Suprapubic skin (tissue), 4 donors: ENCODE data around the gene TP53BP2. TPM values are rescaled to one million over a fixed set of nuclear protein-coding genes. Genes with fewer than 3 reads are reported as not detected.

Source experiments
- DNase-seq, 2 donors: peaks; one replicate each; pipeline ENCODE4 v3.0.0-alpha.2; 2019; ENCODE audit warnings: low spot score in 2 of 2
- H3K27ac ChIP-seq: fragments of 200-600 bp; sonication (generic); one replicate; pipeline ENCODE4 v1.5.1; 2019
- H3K27me3 ChIP-seq: fragments of 200-600 bp; sonication (generic); one replicate; pipeline ENCODE4 v1.5.1; 2019
- H3K36me3 ChIP-seq: fragments of 200-600 bp; sonication (generic); one replicate; pipeline ENCODE4 v1.5.1; 2019
- H3K4me1 ChIP-seq: fragments of 200-600 bp; sonication (generic); one replicate; pipeline ENCODE4 v1.5.1; 2019
- H3K4me3 ChIP-seq: fragments of 200-600 bp; sonication (generic); one replicate; pipeline ENCODE4 v1.5.1; 2019; ENCODE audit warnings: mild to moderate bottlenecking
- H3K9me3 ChIP-seq: fragments of 200-600 bp; sonication (generic); one replicate; pipeline ENCODE4 v1.5.1; 2019
- EP300 ChIP-seq: sonication (generic); formaldehyde crosslinking; IDR thresholded peaks from one replicate; pipeline ENCODE4 v1.6.1; 2017; ENCODE audit warnings: antibody characterized with exemption
- POLR2A ChIP-seq, 2 donors: fragments of 450-650 bp; IDR thresholded peaks; one replicate each; pipeline ENCODE4 v1.6.1; 2017; ENCODE audit warnings: antibody characterized with exemption in 2 of 2, mild to moderate bottlenecking in 2 of 2, moderate library complexity in 2 of 2
- POLR2AphosphoS5 ChIP-seq, 3 donors: sonication (generic); formaldehyde crosslinking; IDR thresholded peaks; one replicate each; pipeline ENCODE4 v1.6.1; 2017; ENCODE audit warnings: antibody characterized with exemption in 3 of 3
- WGBS: methylation state at CpG from one replicate; pipeline ENCODE4 v1.1.5; 2018; 5-methylcytosine and 5-hydroxymethylcytosine counted together
- total RNA-seq, 4 donors: library from RNA; depleted of rRNA; stranded (reverse); fragments of >200 nt; gene quantifications; one replicate each; pipeline ENCODE4 v1.1.0, GENCODE V29; 2016
- TF ChIP-seq, protein P1 (sequence below), 2 donors: fragments of 200-600 bp in 1 of 2; fragments of 450-650 bp in 1 of 2; sonication (generic) in 1 of 2; IDR thresholded peaks; one replicate each; pipeline ENCODE4 v1.5.1; 2016 to 2019; ENCODE audit warnings: antibody characterized with exemption in 2 of 2, mild to moderate bottlenecking in 1 of 2, moderate library complexity in 1 of 2

TP53BP2 gene
- total RNA-seq, 4 donors from 2014 or later = 33.2 to 80.5 (median 55.8) TPM

DNA sequence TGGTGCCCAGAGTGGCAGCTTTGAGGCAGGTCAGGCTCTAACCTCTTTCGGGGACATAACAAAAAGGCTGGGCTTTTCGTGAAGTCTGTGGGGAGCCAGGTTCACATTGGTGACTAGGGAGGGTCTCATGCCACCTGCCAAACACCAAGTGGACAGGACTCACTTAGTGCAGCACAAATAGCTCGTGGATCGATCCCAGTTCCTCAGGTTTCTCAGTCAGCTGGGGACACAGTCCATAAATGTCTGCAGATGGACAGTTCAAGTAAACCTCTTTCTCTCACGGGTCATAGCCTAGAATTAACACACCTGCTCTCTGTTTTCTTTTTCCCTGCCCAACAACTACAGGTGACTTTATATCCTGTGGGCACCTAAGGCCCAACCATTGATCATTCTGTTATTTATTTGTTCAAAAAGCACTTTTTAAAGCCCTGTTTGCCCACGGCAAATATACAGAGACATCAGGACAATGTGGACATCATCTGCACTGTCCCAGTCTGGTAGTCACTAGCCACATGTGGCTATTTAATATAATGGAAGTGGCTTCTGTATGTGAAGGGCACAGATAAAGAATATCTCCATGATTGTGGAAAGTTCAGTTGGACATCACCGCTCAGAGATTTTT, 79.9 kb downstream of the TP53BP2 start:
- Histone ChIP-seq H3K27ac (no peak overlapping the region), H3K4me3 (no peak overlapping the region), H3K36me3 (peaks cover 73% of the 10 kb centered on the region), H3K27me3 (no peaks in the 10 kb centered on the region), H3K9me3 (no peaks in the 10 kb centered on the region), H3K4me1 (peaks cover 2% of the 10 kb centered on the region)
- no peak for TF ChIP-seq POLR2A (IDR thresholded peaks at IDR 0.05)
- TF ChIP-seq, protein P1, sequence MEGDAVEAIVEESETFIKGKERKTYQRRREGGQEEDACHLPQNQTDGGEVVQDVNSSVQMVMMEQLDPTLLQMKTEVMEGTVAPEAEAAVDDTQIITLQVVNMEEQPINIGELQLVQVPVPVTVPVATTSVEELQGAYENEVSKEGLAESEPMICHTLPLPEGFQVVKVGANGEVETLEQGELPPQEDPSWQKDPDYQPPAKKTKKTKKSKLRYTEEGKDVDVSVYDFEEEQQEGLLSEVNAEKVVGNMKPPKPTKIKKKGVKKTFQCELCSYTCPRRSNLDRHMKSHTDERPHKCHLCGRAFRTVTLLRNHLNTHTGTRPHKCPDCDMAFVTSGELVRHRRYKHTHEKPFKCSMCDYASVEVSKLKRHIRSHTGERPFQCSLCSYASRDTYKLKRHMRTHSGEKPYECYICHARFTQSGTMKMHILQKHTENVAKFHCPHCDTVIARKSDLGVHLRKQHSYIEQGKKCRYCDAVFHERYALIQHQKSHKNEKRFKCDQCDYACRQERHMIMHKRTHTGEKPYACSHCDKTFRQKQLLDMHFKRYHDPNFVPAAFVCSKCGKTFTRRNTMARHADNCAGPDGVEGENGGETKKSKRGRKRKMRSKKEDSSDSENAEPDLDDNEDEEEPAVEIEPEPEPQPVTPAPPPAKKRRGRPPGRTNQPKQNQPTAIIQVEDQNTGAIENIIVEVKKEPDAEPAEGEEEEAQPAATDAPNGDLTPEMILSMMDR (IDR thresholded peaks at IDR 0.05) = no peak
- TF ChIP-seq POLR2AphosphoS5 (IDR thresholded peaks at IDR 0.05) = no peak
- TF ChIP-seq EP300 = no peak
- no peak for DNase-seq
- 93% methylated on average over 7 of the region's 7 CpGs for WGBS

DNA sequence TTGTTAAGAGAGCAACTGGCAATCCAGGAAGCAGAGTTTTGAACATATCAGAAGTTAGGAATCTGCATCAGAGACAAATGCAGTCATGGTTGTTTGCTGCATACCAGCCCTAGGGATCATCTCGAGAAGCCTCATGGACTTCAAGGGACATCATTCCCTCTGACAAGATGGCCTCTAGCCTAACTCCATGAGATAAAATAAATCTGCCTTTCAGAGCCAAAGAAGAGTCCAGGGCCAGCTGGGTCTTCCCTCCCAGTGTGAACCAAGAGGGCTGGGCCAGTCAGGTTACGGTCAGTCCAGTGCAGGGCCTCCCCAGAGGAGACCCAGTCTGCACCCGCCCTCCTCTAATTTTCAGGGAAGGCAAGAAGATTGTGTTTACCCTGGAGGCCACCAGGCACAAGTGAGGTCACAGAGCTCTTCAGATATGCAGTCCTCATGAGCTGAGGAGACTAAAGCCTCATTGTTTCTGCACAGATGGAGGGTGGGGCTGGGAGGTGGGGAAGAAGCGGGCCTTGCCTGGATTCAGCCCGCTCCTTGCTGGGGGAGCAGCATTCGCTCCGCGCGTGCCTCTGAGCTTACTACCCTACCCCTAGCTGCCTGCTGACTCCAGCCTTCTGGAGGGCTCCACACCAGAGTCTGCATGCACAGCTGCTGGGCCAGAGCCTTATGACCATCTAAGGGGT, 80.6 kb downstream of the TP53BP2 start:
- peaks cover 73% of the 10 kb centered on the region for H3K36me3 ChIP-seq
- DNase-seq = no peak
- H3K4me1 ChIP-seq = no peaks in the 10 kb centered on the region
- H3K27me3 ChIP-seq = no peaks in the 10 kb centered on the region
- no peaks in the 10 kb centered on the region for H3K9me3 ChIP-seq
- TF ChIP-seq POLR2AphosphoS5 (IDR thresholded peaks at IDR 0.05) = no peak
- H3K4me3 ChIP-seq = no peak overlapping the region
- 72% methylated on average over 9 of the region's 9 CpGs for WGBS
- no peak overlapping the region for H3K27ac ChIP-seq

DNA sequence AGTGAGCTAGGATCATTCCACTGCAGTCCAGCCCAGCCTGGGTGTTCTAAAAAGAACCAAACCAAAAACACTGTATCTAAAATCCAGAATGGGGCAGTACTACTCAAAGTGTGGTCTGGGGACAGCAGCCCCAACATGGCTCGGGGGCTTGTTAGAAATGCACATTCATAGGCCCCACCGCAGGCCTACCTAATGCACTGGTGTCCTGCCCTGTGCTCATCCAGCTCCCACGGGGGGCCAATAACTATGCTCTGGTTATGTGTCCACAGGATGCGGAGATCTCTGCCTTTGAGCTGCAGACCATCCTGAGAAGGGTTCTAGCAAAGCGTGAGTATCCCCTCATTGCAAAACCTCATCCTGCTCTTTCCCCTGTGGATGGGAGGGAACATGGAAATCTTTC, 81.9 kb downstream of the TP53BP2 start:
- Histone ChIP-seq H3K9me3 (no peaks in the 10 kb centered on the region), H3K27ac (no peak overlapping the region), H3K36me3 (peaks cover 73% of the 10 kb centered on the region), H3K27me3 (no peaks in the 10 kb centered on the region), H3K4me1 (no peaks in the 10 kb centered on the region), H3K4me3 (no peak overlapping the region)
- no peak for TF ChIP-seq POLR2AphosphoS5 (IDR thresholded peaks at IDR 0.05)
- TF ChIP-seq POLR2A (IDR thresholded peaks at IDR 0.05) = no peak
- no peak for TF ChIP-seq EP300
- TF ChIP-seq, protein P1 (IDR thresholded peaks at IDR 0.05) = no peak
- 96% methylated on average over 5 of the region's 5 CpGs for WGBS
- no peak for DNase-seq

DNA sequence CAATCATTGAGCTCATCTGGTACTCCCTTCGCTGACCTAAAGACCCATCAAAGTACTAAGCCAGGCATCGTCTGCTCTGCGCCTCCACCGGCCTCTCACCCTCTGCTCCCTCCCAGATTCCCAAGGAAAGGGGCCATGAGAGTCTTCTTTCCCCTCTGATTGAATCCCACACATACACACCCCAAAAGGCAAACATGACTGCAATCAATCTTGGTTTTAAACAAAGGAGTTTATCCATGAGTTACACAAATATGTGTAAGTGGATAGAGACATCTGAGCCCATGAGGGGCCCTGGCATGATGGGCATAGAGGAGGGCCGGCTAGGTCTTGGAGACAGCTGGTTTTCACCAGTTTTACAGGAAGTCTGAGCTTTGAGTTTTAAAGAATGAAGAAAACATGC, 82.5 kb downstream of the TP53BP2 start:
- no peaks in the 10 kb centered on the region for H3K27me3 ChIP-seq
- DNase-seq = no peak
- H3K9me3 ChIP-seq = no peaks in the 10 kb centered on the region
- WGBS = 96% methylated on average over 5 of the region's 5 CpGs
- TF ChIP-seq EP300 = no peak
- TF ChIP-seq POLR2A (IDR thresholded peaks at IDR 0.05) = no peak
- TF ChIP-seq POLR2AphosphoS5 (IDR thresholded peaks at IDR 0.05) = no peak
- TF ChIP-seq, protein P1 (IDR thresholded peaks at IDR 0.05) = no peak
- no peaks in the 10 kb centered on the region for H3K4me1 ChIP-seq
- no peak overlapping the region for H3K27ac ChIP-seq
- no peak overlapping the region for H3K4me3 ChIP-seq
- peaks cover 78% of the 10 kb centered on the region for H3K36me3 ChIP-seq

DNA sequence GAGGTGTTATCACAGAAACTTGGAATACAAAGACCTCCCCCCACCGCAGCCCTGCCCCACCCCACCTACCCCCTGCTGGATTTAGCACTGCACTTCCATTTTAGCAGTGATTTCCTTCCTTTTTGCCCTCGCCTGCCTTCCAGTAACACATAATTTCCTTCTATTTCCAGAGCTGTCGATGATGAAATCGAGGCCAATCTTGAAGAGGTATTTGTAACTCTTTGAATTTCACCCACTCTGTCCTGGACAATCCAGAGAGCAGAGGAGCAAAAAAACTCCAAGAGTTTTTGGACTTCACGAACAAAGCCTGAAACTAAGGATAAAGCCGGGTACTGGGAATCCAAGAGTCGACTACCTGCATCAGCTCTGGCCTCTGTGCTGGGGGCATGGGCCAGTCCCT, 84.3 kb downstream of the TP53BP2 start:
- Histone ChIP-seq H3K36me3 (peaks cover 95% of the 10 kb centered on the region), H3K27me3 (no peaks in the 10 kb centered on the region), H3K27ac (no peak overlapping the region), H3K4me1 (no peaks in the 10 kb centered on the region), H3K9me3 (no peaks in the 10 kb centered on the region), H3K4me3 (no peak overlapping the region)
- 83% methylated on average over 7 of the region's 7 CpGs for WGBS
- TF ChIP-seq POLR2A (IDR thresholded peaks at IDR 0.05) (no peak), POLR2AphosphoS5 (IDR thresholded peaks at IDR 0.05) (no peak), EP300 (no peak)
- TF ChIP-seq, protein P1 (IDR thresholded peaks at IDR 0.05) = no peak
- DNase-seq = no peak
